ENCODE measurements around the gene MAF. TPM values are rescaled to one million over a fixed set of nuclear protein-coding genes. Genes with fewer than 3 reads are reported as not detected.

The MAF gene
- total and polyA plus RNA-seq, 7 donors = 6.0 to 52.3 (median 35.2) TPM

- TF ChIP-seq CTCF (IDR thresholded peaks at IDR 0.05) = no peak
- WGBS, 3 donors = 89 to 95% (median 90%) methylated on average over 6 of the region's 6 CpGs
- Histone ChIP-seq H3K9me3 (no peaks in the 10 kb centered on the region), H3K4me3 (no peak overlapping the region), H3K27ac (no peak overlapping the region), H3K27me3 (ENCODE audit: insufficient read depth in 3 of 3, low read length in 2 of 3) (no peaks in the 10 kb centered on the region), H3K36me3 (ENCODE audit: insufficient read depth in 1 of 2, low read depth in 1 of 2) (no peaks in the 10 kb centered on the region), H3K4me1 (peaks cover 6% of the 10 kb centered on the region)
- intact Hi-C loops (cut with DNase I) = loop anchor here in 1 of 2 donors (5.0 kb wide), 1 partner anchor 35 kb away; no protein-coding TSS in a partner anchor
- DNase-seq (no peak), ATAC-seq (no peak)
These were observed 53.5 kb downstream of the MAF start for GRCh38 chr16:79547085-79547484.

Measured in psoas muscle (tissue), 8 donors.